ENCODE measurements around the gene FAM200B. TPM values are rescaled to one million over a fixed set of nuclear protein-coding genes. Genes with fewer than 3 reads are reported as not detected.
A peak's percentile ranks its signal among the peaks of the same experiment; 100 is the strongest.

Gene FAM200B
- total RNA-seq, 5 donors from 2014 or later (not counting 1 experiment from before 2014, with no cell fraction given), result 19.1 to 29.4 (median 20.7) TPM

DNA sequence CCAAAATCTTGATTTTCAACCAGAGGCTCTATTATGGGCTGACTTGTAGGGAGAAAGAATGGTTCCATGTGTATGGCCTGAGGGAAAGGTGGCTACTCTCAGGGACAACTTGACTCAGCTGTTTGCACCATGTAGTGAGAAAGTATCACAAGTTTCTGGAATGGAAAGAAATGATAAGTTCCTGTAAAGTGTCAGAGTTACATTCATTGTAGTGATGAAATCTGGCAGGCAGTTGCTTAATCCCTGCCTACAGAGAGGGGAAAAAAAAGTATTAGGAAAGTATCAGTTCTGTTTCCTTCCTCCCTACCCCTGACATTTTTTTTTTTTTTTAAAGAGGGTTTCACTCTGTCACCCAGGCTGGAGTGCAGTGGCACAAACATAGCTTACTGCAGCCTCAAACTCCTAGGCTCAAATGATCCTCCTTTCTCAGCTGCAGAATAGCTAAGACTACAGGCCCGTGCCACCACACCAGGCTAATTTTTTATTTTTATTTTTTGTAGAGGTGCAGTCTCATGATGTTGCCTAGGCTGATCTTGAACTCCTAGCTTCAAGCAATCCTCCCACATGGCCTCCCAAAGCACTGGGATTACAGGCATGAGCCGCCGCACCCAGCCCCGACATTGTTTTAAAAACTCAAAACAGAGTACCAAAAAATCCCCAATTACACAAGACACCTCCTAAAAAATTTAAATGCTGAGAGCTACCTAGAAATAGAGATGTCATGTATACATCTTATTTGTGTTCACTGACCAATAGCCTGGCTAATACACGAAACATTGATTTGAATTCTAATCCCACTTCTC is 21.7 kb upstream of the FAM200B start:
- H3K27ac ChIP-seq (ENCODE audit: low read length), result no peak overlapping the region
- no peaks in the 10 kb centered on the region for H3K9me3 ChIP-seq
- H3K27me3 ChIP-seq (replicated peaks in 1 of 2; ENCODE audit: control insufficient read depth in 2 of 2, extremely low read depth in 1 of 2, insufficient read depth in 2 of 2, low read length in 1 of 2), result no peaks in the 10 kb centered on the region
- no CpG with 5 or more reads among the region's 5 CpGs for WGBS (ENCODE audit: insufficient coverage)
- ATAC-seq (replicated peaks in 1 of 4) (no peak), DNase-seq (no peak)
- POLR2A ChIA-PET, result interaction anchor here in 1 of 2 donors (0.6 kb wide), 1 partner anchor 653 kb away, joined by 3 read pairs; no protein-coding TSS in a partner anchor
- H3K4me3 Mint-ChIP-seq, result no peak overlapping the region
- H3K36me3 ChIP-seq (ENCODE audit: control insufficient read depth in 2 of 2, extremely low read depth in 1 of 2, insufficient read depth in 1 of 2, low read length in 1 of 2), result no peaks in the 10 kb centered on the region
- CTCF ChIA-PET, result interaction anchor here in 1 of 2 donors (0.6 to 0.7 kb wide), 4 partner anchors 9 to 660 kb away, joined by 3 to 4 read pairs (median 4); no protein-coding TSS in a partner anchor
- no peaks in the 10 kb centered on the region for H3K27me3 Mint-ChIP-seq
- H3K4me1 Mint-ChIP-seq, result peaks cover 0 to 5% (median 5%) of the 10 kb centered on the region in 3 donors
- H3K4me1 ChIP-seq (ENCODE audit: control insufficient read depth in 1 of 2, extremely low read depth in 1 of 2, insufficient read depth in 2 of 2, low read length in 2 of 2), result peaks cover 3 to 9% of the 10 kb centered on the region in 2 experiments
- no peak overlapping the region for H3K4me3 ChIP-seq (ENCODE audit: control insufficient read depth in 1 of 2, extremely low read depth in 1 of 2, low read length in 1 of 2)
- no peaks in the 10 kb centered on the region for H3K9me3 Mint-ChIP-seq
- no peaks in the 10 kb centered on the region for H3K36me3 Mint-ChIP-seq
- H3K27ac Mint-ChIP-seq, result no peak overlapping the region

DNA sequence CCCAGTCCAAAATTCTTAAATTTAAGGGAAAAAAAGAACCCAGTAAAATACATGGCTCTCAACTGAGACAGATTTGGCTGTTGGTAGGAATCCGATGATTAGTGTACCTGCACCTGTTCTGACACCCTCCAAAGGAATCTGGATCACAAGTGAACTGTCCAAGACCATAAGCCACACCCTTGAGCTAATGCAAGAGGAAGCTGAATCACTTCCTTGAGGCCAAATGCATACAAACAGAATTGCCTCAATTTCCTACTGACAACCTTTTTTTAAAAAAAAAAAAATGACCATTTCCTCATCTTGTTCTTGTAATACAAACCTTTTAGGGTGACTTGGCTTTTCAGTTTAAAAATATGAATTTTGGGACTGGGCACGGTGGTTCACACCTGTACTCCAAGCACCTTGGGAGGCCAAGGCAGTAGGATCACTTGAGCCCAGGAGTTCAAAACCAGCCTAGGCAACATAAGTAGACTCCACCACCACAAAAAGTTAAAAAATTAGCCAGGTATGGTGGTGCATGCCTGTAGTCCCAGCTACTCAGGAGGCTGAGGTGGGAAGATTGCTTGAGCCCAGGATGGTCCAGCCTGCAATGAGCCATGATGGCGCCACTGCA is 15.8 kb upstream of the FAM200B start:
- no CpG with 5 or more reads among the region's 3 CpGs for WGBS (ENCODE audit: insufficient coverage)
- Histone ChIP-seq H3K27me3 (replicated peaks in 1 of 2; ENCODE audit: control insufficient read depth in 2 of 2, extremely low read depth in 1 of 2, insufficient read depth in 2 of 2, low read length in 1 of 2) (no peaks in the 10 kb centered on the region), H3K27ac (ENCODE audit: low read length) (no peak overlapping the region), H3K4me3 (ENCODE audit: control insufficient read depth in 1 of 2, extremely low read depth in 1 of 2, low read length in 1 of 2) (no peak overlapping the region), H3K9me3 (no peaks in the 10 kb centered on the region), H3K36me3 (ENCODE audit: control insufficient read depth in 2 of 2, extremely low read depth in 1 of 2, insufficient read depth in 1 of 2, low read length in 1 of 2) (no peaks in the 10 kb centered on the region), H3K4me1 (ENCODE audit: control insufficient read depth in 1 of 2, extremely low read depth in 1 of 2, insufficient read depth in 2 of 2, low read length in 2 of 2) (no peaks in the 10 kb centered on the region)
- peaks cover 0 to 6% (median 0%) of the 10 kb centered on the region in 3 donors for H3K4me1 Mint-ChIP-seq
- POLR2A ChIA-PET, result no interaction called here
- no peaks in the 10 kb centered on the region for H3K27me3 Mint-ChIP-seq
- no peak overlapping the region for H3K4me3 Mint-ChIP-seq
- H3K9me3 Mint-ChIP-seq, result no peaks in the 10 kb centered on the region
- no peaks in the 10 kb centered on the region for H3K36me3 Mint-ChIP-seq
- ATAC-seq (replicated peaks in 1 of 4) (no peak), DNase-seq (no peak)
- H3K27ac Mint-ChIP-seq, result no peak overlapping the region
- CTCF ChIA-PET, result interaction anchor here in 1 of 2 donors (0.7 kb wide), 1 partner anchor 194 kb away, joined by 4 read pairs; no protein-coding TSS in a partner anchor

DNA sequence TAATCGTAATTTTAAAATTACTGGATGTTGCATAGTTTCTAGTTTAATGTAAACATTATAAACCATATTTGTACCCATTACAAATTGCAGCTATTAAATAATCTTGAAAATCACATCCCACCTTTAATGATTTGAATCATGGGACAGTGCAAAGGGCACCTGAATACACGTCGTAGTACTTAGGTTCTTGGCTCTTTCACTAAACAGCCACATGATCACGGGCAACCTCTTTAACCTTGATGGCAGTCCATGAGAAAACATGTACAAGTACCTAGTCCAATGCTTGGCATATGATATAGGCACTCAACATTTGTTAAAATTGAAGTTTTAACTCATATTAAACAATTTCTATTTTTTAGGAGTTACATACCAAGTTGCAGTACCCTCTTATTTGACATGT is 14.6 kb upstream of the FAM200B start:
- no peak overlapping the region for H3K4me3 ChIP-seq (ENCODE audit: control insufficient read depth in 1 of 2, extremely low read depth in 1 of 2, low read length in 1 of 2)
- Mint-ChIP-seq H3K36me3 (no peaks in the 10 kb centered on the region), H3K27ac (no peak overlapping the region), H3K4me1 (peaks cover 0 to 6% (median 0%) of the 10 kb centered on the region in 3 donors), H3K27me3 (no peaks in the 10 kb centered on the region), H3K4me3 (no peak overlapping the region), H3K9me3 (no peaks in the 10 kb centered on the region)
- WGBS (ENCODE audit: insufficient coverage), result 88% methylated on average over 2 of the region's 4 CpGs
- ChIA-PET POLR2A (no interaction called here), CTCF (no interaction called here)
- DNase-seq (no peak), ATAC-seq (replicated peaks in 1 of 4) (no peak)
- H3K36me3 ChIP-seq (ENCODE audit: control insufficient read depth in 2 of 2, extremely low read depth in 1 of 2, insufficient read depth in 1 of 2, low read length in 1 of 2), result no peaks in the 10 kb centered on the region
- H3K27ac ChIP-seq (ENCODE audit: low read length), result no peak overlapping the region
- no peaks in the 10 kb centered on the region for H3K9me3 ChIP-seq
- no peaks in the 10 kb centered on the region for H3K4me1 ChIP-seq (ENCODE audit: control insufficient read depth in 1 of 2, extremely low read depth in 1 of 2, insufficient read depth in 2 of 2, low read length in 2 of 2)
- no peaks in the 10 kb centered on the region for H3K27me3 ChIP-seq (replicated peaks in 1 of 2; ENCODE audit: control insufficient read depth in 2 of 2, extremely low read depth in 1 of 2, insufficient read depth in 2 of 2, low read length in 1 of 2)

DNA sequence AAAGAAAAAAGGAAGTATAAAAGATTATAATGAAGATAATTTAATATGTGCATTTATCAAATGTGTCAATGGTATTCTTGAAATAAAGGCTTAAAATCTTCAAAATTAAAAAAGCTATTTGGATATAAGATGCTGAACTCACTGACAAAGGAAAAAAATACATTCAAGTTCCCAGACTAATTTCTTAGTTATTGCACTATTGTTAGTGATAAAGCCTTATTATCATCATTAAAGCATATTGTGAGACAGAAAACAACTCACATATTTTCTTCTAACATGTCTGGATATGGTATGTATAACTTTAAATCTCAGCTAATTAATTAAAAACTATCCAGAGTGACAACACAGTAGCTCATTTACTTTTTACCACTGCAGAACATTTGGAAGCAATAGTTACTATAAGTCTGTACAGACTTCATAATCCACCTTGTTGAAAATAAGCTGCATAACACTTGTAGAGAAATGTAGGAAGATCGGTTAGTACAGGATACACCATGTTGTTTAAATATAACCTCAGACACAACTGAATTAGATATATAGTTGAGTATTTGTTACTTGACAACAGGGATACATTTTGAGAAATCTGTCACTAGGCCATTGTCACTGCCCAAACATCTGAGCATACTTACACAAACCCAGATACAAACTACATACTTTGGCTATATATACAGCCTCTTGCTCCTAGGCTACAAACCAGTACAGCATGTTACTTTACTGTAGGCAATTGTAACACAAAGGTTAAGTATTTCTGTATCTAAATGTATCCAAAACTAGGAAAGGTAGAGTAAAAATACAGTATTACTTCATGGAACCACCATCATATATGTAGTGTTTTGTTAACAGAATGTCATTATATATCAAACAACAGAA is 12.8 kb upstream of the FAM200B start:
- no CpG with 5 or more reads among the region's 1 CpG for WGBS (ENCODE audit: insufficient coverage)
- no peaks in the 10 kb centered on the region for H3K27me3 Mint-ChIP-seq
- DNase-seq (no peak), ATAC-seq (replicated peaks in 1 of 4) (peak in 1 of 4 experiments; percentile 13)
- Histone ChIP-seq H3K9me3 (no peaks in the 10 kb centered on the region), H3K4me3 (ENCODE audit: control insufficient read depth in 1 of 2, extremely low read depth in 1 of 2, low read length in 1 of 2) (no peak overlapping the region), H3K27me3 (replicated peaks in 1 of 2; ENCODE audit: control insufficient read depth in 2 of 2, extremely low read depth in 1 of 2, insufficient read depth in 2 of 2, low read length in 1 of 2) (no peaks in the 10 kb centered on the region), H3K27ac (ENCODE audit: low read length) (no peak overlapping the region), H3K4me1 (ENCODE audit: control insufficient read depth in 1 of 2, extremely low read depth in 1 of 2, insufficient read depth in 2 of 2, low read length in 2 of 2) (no peaks in the 10 kb centered on the region), H3K36me3 (ENCODE audit: control insufficient read depth in 2 of 2, extremely low read depth in 1 of 2, insufficient read depth in 1 of 2, low read length in 1 of 2) (no peaks in the 10 kb centered on the region)
- no peaks in the 10 kb centered on the region for H3K36me3 Mint-ChIP-seq
- H3K4me1 Mint-ChIP-seq, result peaks cover 0 to 6% (median 0%) of the 10 kb centered on the region in 3 donors
- no peaks in the 10 kb centered on the region for H3K9me3 Mint-ChIP-seq
- POLR2A ChIA-PET, result interaction anchor here in 1 of 2 donors (0.6 kb wide), 1 partner anchor 121 kb away, joined by 5 read pairs; no protein-coding TSS in a partner anchor
- CTCF ChIA-PET, result interaction anchor here in 1 of 2 donors (0.6 kb wide), 2 partner anchors 137 to 194 kb away, joined by 3 read pairs; no protein-coding TSS in a partner anchor
- no peak overlapping the region for H3K27ac Mint-ChIP-seq
- no peak overlapping the region for H3K4me3 Mint-ChIP-seq

DNA sequence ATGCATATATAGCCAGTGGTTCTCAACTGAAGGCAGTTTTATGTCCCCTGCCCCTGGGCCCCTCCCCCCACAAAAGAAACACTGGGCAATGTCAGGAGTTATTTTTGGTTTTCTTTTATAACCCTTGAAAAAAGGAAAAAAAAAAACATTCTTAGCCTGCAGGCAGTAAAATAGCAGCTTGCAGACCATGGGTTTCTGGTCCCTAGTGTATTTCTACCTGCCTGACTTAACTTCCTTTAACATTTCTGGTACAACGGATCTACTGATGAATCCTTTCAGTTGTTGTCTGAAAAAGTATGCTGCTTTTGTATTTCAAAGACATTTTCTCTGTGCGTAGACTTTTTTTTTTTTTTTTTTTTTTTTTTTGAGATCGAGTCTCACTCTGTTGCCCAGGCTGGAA is 11.1 kb upstream of the FAM200B start:
- CTCF ChIA-PET, result interaction anchor here in 1 of 2 donors (0.6 kb wide), 1 partner anchor 180 kb away, joined by 3 read pairs; no protein-coding TSS in a partner anchor
- H3K4me3 ChIP-seq (ENCODE audit: control insufficient read depth in 1 of 2, extremely low read depth in 1 of 2, low read length in 1 of 2), result no peak overlapping the region
- Mint-ChIP-seq H3K4me1 (peaks cover 0 to 6% (median 0%) of the 10 kb centered on the region in 3 donors), H3K9me3 (no peaks in the 10 kb centered on the region), H3K4me3 (no peak overlapping the region), H3K36me3 (no peaks in the 10 kb centered on the region), H3K27me3 (no peaks in the 10 kb centered on the region), H3K27ac (no peak overlapping the region)
- DNase-seq (no peak), ATAC-seq (replicated peaks in 1 of 4) (no peak)
- no peaks in the 10 kb centered on the region for H3K36me3 ChIP-seq (ENCODE audit: control insufficient read depth in 2 of 2, extremely low read depth in 1 of 2, insufficient read depth in 1 of 2, low read length in 1 of 2)
- H3K4me1 ChIP-seq (ENCODE audit: control insufficient read depth in 1 of 2, extremely low read depth in 1 of 2, insufficient read depth in 2 of 2, low read length in 2 of 2), result no peaks in the 10 kb centered on the region
- no CpG with 5 or more reads among the region's 3 CpGs for WGBS (ENCODE audit: insufficient coverage)
- no peaks in the 10 kb centered on the region for H3K9me3 ChIP-seq
- no peak overlapping the region for H3K27ac ChIP-seq (ENCODE audit: low read length)
- no peaks in the 10 kb centered on the region for H3K27me3 ChIP-seq (replicated peaks in 1 of 2; ENCODE audit: control insufficient read depth in 2 of 2, extremely low read depth in 1 of 2, insufficient read depth in 2 of 2, low read length in 1 of 2)
- POLR2A ChIA-PET, result interaction anchor here in 1 of 2 donors (0.7 kb wide), 2 partner anchors 9 to 512 kb away, joined by 4 to 5 read pairs; no protein-coding TSS in a partner anchor

DNA sequence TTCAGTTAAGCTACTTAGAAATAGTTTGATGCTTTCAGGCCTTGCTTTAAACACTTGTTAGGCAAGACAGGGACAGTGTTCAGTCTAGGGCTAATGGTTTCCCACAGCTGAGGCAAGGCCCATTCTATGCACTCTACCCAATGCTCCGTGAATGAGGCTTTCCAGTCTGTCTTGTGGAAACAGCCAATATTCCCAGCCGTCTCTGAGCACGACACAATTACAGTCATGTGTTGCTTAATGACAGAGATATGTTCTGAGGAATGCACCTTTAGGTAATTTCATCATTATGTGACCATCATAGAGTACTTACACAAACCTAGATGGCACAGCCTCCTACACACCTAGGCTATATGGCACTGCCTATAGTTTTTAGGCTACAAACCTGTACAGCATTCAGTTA is 9.5 kb upstream of the FAM200B start:
- WGBS (ENCODE audit: insufficient coverage), result no CpG with 5 or more reads among the region's 3 CpGs
- peaks cover 0 to 1% (median 0%) of the 10 kb centered on the region in 3 donors for H3K4me1 Mint-ChIP-seq

More for the DNA sequence above, 9.5 kb upstream of the FAM200B start:
- DNase-seq (no peak), ATAC-seq (replicated peaks in 1 of 4) (no peak)
- Histone ChIP-seq H3K27ac (ENCODE audit: low read length) (no peak overlapping the region), H3K4me1 (ENCODE audit: control insufficient read depth in 1 of 2, extremely low read depth in 1 of 2, insufficient read depth in 2 of 2, low read length in 2 of 2) (no peaks in the 10 kb centered on the region), H3K36me3 (ENCODE audit: control insufficient read depth in 2 of 2, extremely low read depth in 1 of 2, insufficient read depth in 1 of 2, low read length in 1 of 2) (no peaks in the 10 kb centered on the region), H3K9me3 (no peaks in the 10 kb centered on the region), H3K4me3 (ENCODE audit: control insufficient read depth in 1 of 2, extremely low read depth in 1 of 2, low read length in 1 of 2) (no peak overlapping the region), H3K27me3 (replicated peaks in 1 of 2; ENCODE audit: control insufficient read depth in 2 of 2, extremely low read depth in 1 of 2, insufficient read depth in 2 of 2, low read length in 1 of 2) (no peaks in the 10 kb centered on the region)
- ChIA-PET CTCF (interaction anchor here in 1 of 2 donors (1.4 kb wide), 1 partner anchor 9 kb away, joined by 3 read pairs; no protein-coding TSS in a partner anchor), POLR2A (interaction anchor here (0.6 kb wide), 2 partner anchors 15 to 97 kb away, joined by 4 read pairs; no protein-coding TSS in a partner anchor)
- no peaks in the 10 kb centered on the region for H3K36me3 Mint-ChIP-seq
- H3K9me3 Mint-ChIP-seq, result no peaks in the 10 kb centered on the region
- H3K4me3 Mint-ChIP-seq, result no peak overlapping the region
- H3K27ac Mint-ChIP-seq, result no peak overlapping the region
- H3K27me3 Mint-ChIP-seq, result no peaks in the 10 kb centered on the region
